HCT116 (cell line): ENCODE data around the gene ZNF488.

Experiments
- CTCF ChIP-seq, 3 experiments: fragments of 200-600 bp in 1 of 3; sonication (generic) in 1 of 3; IDR thresholded peaks in 2 of 3; conservative IDR thresholded peaks in 1 of 3; 2 replicates each; pipeline ENCODE4 v1.5.1; 2012 to 2017; ENCODE audit warnings: low read depth in 2 of 3, low read length in 2 of 3, antibody characterized with exemption in 1 of 3, borderline replicate concordance in 1 of 3, control low read depth in 1 of 3, mild to moderate bottlenecking in 1 of 3, mixed read lengths in 1 of 3, mixed run types in 1 of 3, moderate library complexity in 1 of 3; ENCODE audit not compliant: insufficient read depth in 1 of 3
- EZH2 ChIP-seq: fragments of 200-600 bp; sonication (generic); IDR thresholded peaks from 2 replicates; pipeline ENCODE4 v1.6.1; 2017; ENCODE audit warnings: antibody characterized with exemption, mixed run types
- EZH2phosphoT487 ChIP-seq: fragments of 200-600 bp; IDR thresholded peaks from 2 replicates; pipeline ENCODE4 v1.6.1; 2018; ENCODE audit warnings: antibody characterized with exemption, borderline replicate concordance
- FOSL1 ChIP-seq: IDR thresholded peaks from 2 replicates; pipeline ENCODE4 v1.6.1; 2012; ENCODE audit warnings: low read depth
- POLR2A ChIP-seq: IDR thresholded peaks from 2 replicates; pipeline ENCODE4 v1.7.0; 2011; ENCODE audit warnings: borderline replicate concordance; ENCODE audit not compliant: insufficient read depth, insufficient read length; ENCODE audit errors: extremely low read depth
- POLR2AphosphoS5 ChIP-seq: IDR thresholded peaks from 2 replicates; pipeline ENCODE4 v1.6.1; 2011; ENCODE audit warnings: mild to moderate bottlenecking, low read depth, low read length, moderate library complexity
- REST ChIP-seq: IDR thresholded peaks from 2 replicates; pipeline ENCODE4 v1.6.1; 2012; ENCODE audit warnings: low read depth
- SRF ChIP-seq: IDR thresholded peaks from 2 replicates; pipeline ENCODE4 v1.6.1; 2012; ENCODE audit warnings: low read depth
- ZNF274 ChIP-seq: fragments of 200-500 bp; sonication (Bioruptor generic); IDR thresholded peaks from 2 replicates; pipeline ENCODE4 v1.6.1; 2014; ENCODE audit warnings: mild to moderate bottlenecking, low read depth, low read length, inconsistent platforms

GRCh38 chr10:47323087-47323486 lies 61.0 kb downstream of the ZNF488 start:
- TF ChIP-seq EZH2 (no peak), SRF (no peak), ZNF274 (no peak), CTCF (IDR thresholded peaks at IDR 0.05 in 2 of 3, conservative IDR thresholded peaks at IDR 0.05 in 1 of 3; ENCODE audit: borderline replicate concordance in 1 of 3, insufficient read depth in 1 of 3, low read depth in 2 of 3, low read length in 2 of 3) (no peak), POLR2AphosphoS5 (no peak), FOSL1 (no peak), POLR2A (no peak), EZH2phosphoT487 (no peak), REST (no peak)
